Neutrophil (primary cell): ENCODE data around the gene DIP2C.

Source experiments
- H3K27ac ChIP-seq: fragments of 200-600 bp; sonication (generic); 2 replicates; pipeline ENCODE4 v1.5.1; 2016; ENCODE audit warnings: mild to moderate bottlenecking, moderate library complexity
- H3K27me3 ChIP-seq: fragments of 200-600 bp; sonication (generic); 2 replicates; pipeline ENCODE4 v1.6.0; 2016; ENCODE audit warnings: mild to moderate bottlenecking
- H3K36me3 ChIP-seq: fragments of 200-600 bp; sonication (generic); 2 replicates; pipeline ENCODE4 v1.5.1; 2017
- H3K4me1 ChIP-seq, 2 experiments: fragments of 200-600 bp in 1 of 2; sonication (generic) in 1 of 2; 1 replicate in 1 of 2; 2 replicates in 1 of 2; pipeline versions ENCODE4 v1.5.1 to v1.6.1; 2013 to 2016; ENCODE audit warnings: low read depth in 1 of 2, low read length in 1 of 2, mild to moderate bottlenecking in 1 of 2, moderate library complexity in 1 of 2; ENCODE audit not compliant: control insufficient read depth in 1 of 2, insufficient read depth in 1 of 2
- H3K4me3 ChIP-seq, 2 experiments: fragments of 200-600 bp in 1 of 2; sonication (generic) in 1 of 2; 1 replicate in 1 of 2; 2 replicates in 1 of 2; pipeline ENCODE4 v1.5.1; 2013 to 2016; ENCODE audit warnings: low read depth in 1 of 2, low read length in 1 of 2, mild to moderate bottlenecking in 1 of 2, moderate library complexity in 1 of 2
- H3K9me3 ChIP-seq: fragments of 200-600 bp; sonication (generic); 2 replicates; pipeline ENCODE4 v1.5.1; 2016
- CTCF ChIP-seq: fragments of 200-600 bp; sonication (generic); IDR thresholded peaks from 2 replicates; pipeline ENCODE4 v1.5.1; 2016; ENCODE audit warnings: antibody characterized with exemption

Gene DIP2C

GRCh38 chr10:239109-239508 is 450.4 kb downstream of the DIP2C start:
- no peak overlapping the region for H3K4me3 ChIP-seq
- no peaks in the 10 kb centered on the region for H3K36me3 ChIP-seq
- H3K4me1 ChIP-seq, result no peaks in the 10 kb centered on the region
- H3K27ac ChIP-seq, result no peak overlapping the region
- H3K9me3 ChIP-seq, result no peaks in the 10 kb centered on the region
- H3K27me3 ChIP-seq, result no peaks in the 10 kb centered on the region
- TF ChIP-seq CTCF, result no peak

GRCh38 chr10:235915-236314 is 453.6 kb downstream of the DIP2C start:
- TF ChIP-seq CTCF, result no peak
- Histone ChIP-seq H3K36me3 (no peaks in the 10 kb centered on the region), H3K4me1 (no peaks in the 10 kb centered on the region), H3K4me3 (no peak overlapping the region), H3K27ac (no peak overlapping the region), H3K27me3 (no peaks in the 10 kb centered on the region), H3K9me3 (no peaks in the 10 kb centered on the region)

- Histone ChIP-seq H3K27ac (no peak overlapping the region), H3K4me3 (no peak overlapping the region), H3K9me3 (no peaks in the 10 kb centered on the region), H3K27me3 (no peaks in the 10 kb centered on the region), H3K4me1 (no peaks in the 10 kb centered on the region), H3K36me3 (no peaks in the 10 kb centered on the region)
- TF ChIP-seq CTCF, result no peak
Measured at GRCh38 chr10:234708-235406, 454.6 kb downstream of the DIP2C start.

- no peaks in the 10 kb centered on the region for H3K4me1 ChIP-seq
- H3K4me3 ChIP-seq, result no peak overlapping the region
- no peaks in the 10 kb centered on the region for H3K9me3 ChIP-seq
- H3K27me3 ChIP-seq, result no peaks in the 10 kb centered on the region
- H3K27ac ChIP-seq, result no peak overlapping the region
- H3K36me3 ChIP-seq, result no peaks in the 10 kb centered on the region
- TF ChIP-seq CTCF, result no peak
Measured at GRCh38 chr10:232878-233277, 456.6 kb downstream of the DIP2C start.

- Histone ChIP-seq H3K36me3 (no peaks in the 10 kb centered on the region), H3K27ac (no peak overlapping the region), H3K27me3 (no peaks in the 10 kb centered on the region), H3K4me3 (no peak overlapping the region), H3K9me3 (no peaks in the 10 kb centered on the region), H3K4me1 (no peaks in the 10 kb centered on the region)
- no peak for TF ChIP-seq CTCF
Measured at GRCh38 chr10:232061-232460, 457.4 kb downstream of the DIP2C start.
